MM.1S (cell line): Measurements from ENCODE around the gene HVCN1.

Source experiments
- DNase-seq: peaks from one replicate; pipeline ENCODE4 v3.0.0-alpha.2; 2015
- H2AFZ ChIP-seq: fragments of 300-600 bp; sonication (generic); 2 replicates; pipeline ENCODE4 v1.6.0; 2016; ENCODE audit warnings: antibody characterized with exemption, low read length
- H3F3A ChIP-seq: fragments of 300-600 bp; sonication (generic); 2 replicates; pipeline ENCODE4 v1.6.1; 2016; ENCODE audit warnings: mild to moderate bottlenecking, antibody characterized with exemption, low read length, moderate library complexity, mixed read lengths; ENCODE audit not compliant: insufficient read depth
- H3K27ac ChIP-seq: fragments of 300-600 bp; sonication (generic); 2 replicates; pipeline ENCODE4 v1.5.1; 2016; ENCODE audit warnings: mild to moderate bottlenecking, low read length
- H3K27me3 ChIP-seq: fragments of 300-600 bp; sonication (generic); replicated peaks from 2 replicates; pipeline ENCODE4 v1.6.0; 2016; ENCODE audit warnings: low read length; ENCODE audit not compliant: insufficient read depth
- H3K36me3 ChIP-seq: fragments of 300-600 bp; sonication (generic); replicated peaks from 2 replicates; pipeline ENCODE4 v1.6.1; 2016; ENCODE audit warnings: mild to moderate bottlenecking, low read length, mixed read lengths; ENCODE audit not compliant: insufficient read depth
- H3K4me1 ChIP-seq: fragments of 300-600 bp; sonication (generic); 2 replicates; pipeline ENCODE4 v1.6.1; 2016; ENCODE audit warnings: low read length, mixed read lengths
- H3K4me2 ChIP-seq: fragments of 300-600 bp; sonication (generic); 2 replicates; pipeline ENCODE4 v1.6.0; 2016; ENCODE audit warnings: low read depth, low read length
- H3K4me3 ChIP-seq: fragments of 300-600 bp; sonication (generic); 2 replicates; pipeline ENCODE4 v1.5.1; 2016; ENCODE audit warnings: low read length, mixed read lengths
- H3K79me2 ChIP-seq: fragments of 300-600 bp; sonication (generic); 2 replicates; pipeline ENCODE4 v1.6.1; 2016; ENCODE audit warnings: mixed run types, low read length, mixed read lengths
- H3K9ac ChIP-seq: fragments of 300-600 bp; sonication (generic); 2 replicates; pipeline ENCODE4 v1.6.1; 2016; ENCODE audit warnings: low read length, mixed read lengths
- H3K9me2 ChIP-seq: fragments of 300-600 bp; sonication (generic); replicated peaks from 2 replicates; pipeline ENCODE4 v1.6.1; 2016; ENCODE audit warnings: mild to moderate bottlenecking, low read length, mixed read lengths; ENCODE audit not compliant: insufficient read depth
- H3K9me3 ChIP-seq: fragments of 300-600 bp; sonication (generic); replicated peaks from 2 replicates; pipeline ENCODE4 v1.6.1; 2016; ENCODE audit warnings: mild to moderate bottlenecking, low read length, mixed read lengths; ENCODE audit not compliant: insufficient read depth
- H4K20me1 ChIP-seq: fragments of 300-600 bp; sonication (generic); 2 replicates; pipeline ENCODE4 v1.6.1; 2016; ENCODE audit warnings: mild to moderate bottlenecking, low read length, moderate library complexity, mixed read lengths; ENCODE audit not compliant: insufficient read depth
- EZH2 ChIP-seq: fragments of 300-600 bp; sonication (generic); optimal IDR thresholded peaks from 2 replicates; pipeline ENCODE3; 2017; ENCODE audit warnings: low read depth, mild to moderate bottlenecking, antibody characterized with exemption, low read length, mixed read lengths
- EZH2phosphoT487 ChIP-seq: fragments of 300-600 bp; sonication (generic); IDR thresholded peaks from 2 replicates; pipeline ENCODE4 v1.6.1; 2018; ENCODE audit warnings: antibody characterized with exemption, low read length
- TF ChIP-seq, protein P1 (sequence below): fragments of 300-600 bp; sonication (generic); IDR thresholded peaks from 2 replicates; pipeline ENCODE4 v1.5.1; 2016; ENCODE audit warnings: antibody characterized with exemption, low read length, mixed read lengths

HVCN1 gene

DNA sequence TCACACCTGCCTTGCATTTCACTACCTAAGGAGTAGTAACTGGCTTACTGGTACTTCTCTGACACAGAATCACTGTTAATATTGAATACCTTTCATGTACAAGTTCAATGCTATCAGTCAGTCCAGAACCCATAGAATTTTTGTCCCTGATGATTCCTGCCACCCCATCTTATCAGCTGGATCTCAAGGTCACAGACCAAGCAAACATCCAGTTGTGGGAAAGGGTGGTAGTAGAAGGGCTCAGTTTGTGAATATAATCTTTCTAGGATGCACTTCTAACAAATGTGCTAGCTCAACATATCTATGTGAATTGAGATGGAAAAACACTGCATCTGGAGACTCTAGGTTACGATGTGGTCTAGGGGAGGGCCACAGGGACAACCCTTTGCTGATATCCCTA lies 39.7 kb upstream of the HVCN1 start:
- Histone ChIP-seq H3K79me2 (peaks cover 87% of the 10 kb centered on the region), H3K27ac (peak overlapping the region; percentile 62; the same call in 1 of the 2 replicates), H2AFZ (no peak overlapping the region), H3K4me1 (peaks cover 11% of the 10 kb centered on the region), H3K36me3 (no peaks in the 10 kb centered on the region), H3F3A (0 out of 2 replicates have a peak, but pooled peaks cover 9% of the 10 kb centered on the region), H3K4me2 (no peak overlapping the region), H3K9ac (no peak overlapping the region), H3K9me2 (no peaks in the 10 kb centered on the region), H3K9me3 (no peaks in the 10 kb centered on the region), H4K20me1 (peaks cover 13% of the 10 kb centered on the region; the same call in 1 of the 2 replicates), H3K4me3 (no peak overlapping the region), H3K27me3 (no peaks in the 10 kb centered on the region)
- TF ChIP-seq EZH2 (no peak), EZH2phosphoT487 (no peak)
- TF ChIP-seq, protein P1, sequence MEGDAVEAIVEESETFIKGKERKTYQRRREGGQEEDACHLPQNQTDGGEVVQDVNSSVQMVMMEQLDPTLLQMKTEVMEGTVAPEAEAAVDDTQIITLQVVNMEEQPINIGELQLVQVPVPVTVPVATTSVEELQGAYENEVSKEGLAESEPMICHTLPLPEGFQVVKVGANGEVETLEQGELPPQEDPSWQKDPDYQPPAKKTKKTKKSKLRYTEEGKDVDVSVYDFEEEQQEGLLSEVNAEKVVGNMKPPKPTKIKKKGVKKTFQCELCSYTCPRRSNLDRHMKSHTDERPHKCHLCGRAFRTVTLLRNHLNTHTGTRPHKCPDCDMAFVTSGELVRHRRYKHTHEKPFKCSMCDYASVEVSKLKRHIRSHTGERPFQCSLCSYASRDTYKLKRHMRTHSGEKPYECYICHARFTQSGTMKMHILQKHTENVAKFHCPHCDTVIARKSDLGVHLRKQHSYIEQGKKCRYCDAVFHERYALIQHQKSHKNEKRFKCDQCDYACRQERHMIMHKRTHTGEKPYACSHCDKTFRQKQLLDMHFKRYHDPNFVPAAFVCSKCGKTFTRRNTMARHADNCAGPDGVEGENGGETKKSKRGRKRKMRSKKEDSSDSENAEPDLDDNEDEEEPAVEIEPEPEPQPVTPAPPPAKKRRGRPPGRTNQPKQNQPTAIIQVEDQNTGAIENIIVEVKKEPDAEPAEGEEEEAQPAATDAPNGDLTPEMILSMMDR: no peak
- no peak for DNase-seq

DNA sequence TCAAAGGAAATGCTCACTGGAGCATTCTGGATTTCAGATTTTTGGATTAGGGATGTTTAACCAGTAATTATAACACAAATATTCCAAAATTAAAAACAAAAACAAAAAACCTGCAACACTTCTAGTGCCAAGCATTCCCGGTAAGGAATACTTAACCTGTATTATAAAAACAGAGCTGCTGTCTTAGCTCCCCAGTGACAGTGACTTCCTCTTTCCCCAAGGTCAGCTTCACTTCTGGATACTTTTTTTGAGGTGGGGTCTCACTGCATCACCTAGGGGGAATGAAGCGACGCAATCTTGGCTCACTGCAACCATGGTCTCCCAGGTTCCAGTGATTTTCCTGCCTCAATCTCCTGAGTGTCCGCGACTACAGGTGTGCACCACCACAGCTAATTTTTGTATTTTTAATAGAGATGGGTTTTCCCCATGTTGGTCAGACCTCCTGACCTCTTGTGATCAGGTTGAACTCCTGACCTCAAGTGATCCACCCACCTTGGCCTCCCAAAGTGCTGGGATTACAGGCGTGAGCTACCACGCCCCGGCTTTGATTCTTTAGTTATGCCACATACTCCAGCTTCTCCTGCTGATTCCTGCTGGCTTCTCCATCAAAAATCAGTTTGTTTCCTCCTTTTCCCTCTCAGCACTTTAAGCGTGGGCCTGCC lies 37.9 kb upstream of the HVCN1 start:
- peaks cover 11% of the 10 kb centered on the region for H3K4me1 ChIP-seq

DNA sequence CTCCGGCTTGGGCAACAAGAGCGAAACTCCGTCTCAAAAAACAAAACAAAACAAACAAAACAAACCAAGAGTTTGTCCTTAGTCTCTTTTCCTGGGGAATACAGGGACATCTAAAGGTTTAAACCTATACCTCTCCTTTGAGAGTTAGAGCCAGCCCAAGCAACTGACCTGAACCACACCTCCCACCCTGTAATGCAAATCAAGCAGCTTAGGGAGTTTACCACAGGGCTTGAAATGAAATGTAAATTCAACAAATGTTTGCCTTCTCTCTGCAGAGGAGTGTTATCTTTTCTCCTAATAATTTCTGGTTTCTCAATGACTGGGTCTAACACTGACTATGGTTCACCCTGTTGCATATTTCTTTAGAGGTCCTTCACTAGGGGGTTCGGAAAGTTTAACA lies 37.1 kb upstream of the HVCN1 start:
- Histone ChIP-seq H3K4me3 (no peak overlapping the region), H3F3A (0 out of 2 replicates have a peak, but pooled peaks cover 9% of the 10 kb centered on the region), H4K20me1 (peaks cover 10% of the 10 kb centered on the region; the same call in 1 of the 2 replicates), H3K4me2 (no peak overlapping the region), H3K27me3 (no peaks in the 10 kb centered on the region), H3K27ac (no peak overlapping the region), H3K9ac (no peak overlapping the region), H2AFZ (no peak overlapping the region), H3K36me3 (no peaks in the 10 kb centered on the region; the same call in 1 of the 2 replicates), H3K4me1 (peaks cover 11% of the 10 kb centered on the region), H3K9me2 (no peaks in the 10 kb centered on the region), H3K9me3 (no peaks in the 10 kb centered on the region), H3K79me2 (peaks cover 71% of the 10 kb centered on the region)
- DNase-seq: no peak
- TF ChIP-seq EZH2phosphoT487 (no peak), EZH2 (no peak)
- TF ChIP-seq, protein P1: no peak

More for the DNA sequence above, 37.9 kb upstream of the HVCN1 start:
- Histone ChIP-seq H4K20me1 (peaks cover 10% of the 10 kb centered on the region; the same call in 1 of the 2 replicates), H3K27me3 (no peaks in the 10 kb centered on the region), H3K9me3 (no peaks in the 10 kb centered on the region), H3K4me2 (no peak overlapping the region), H3K79me2 (peaks cover 74% of the 10 kb centered on the region), H3K27ac (peak overlapping the region; percentile 50; the same call in 1 of the 2 replicates), H2AFZ (no peak overlapping the region), H3F3A (0 out of 2 replicates have a peak, but pooled peaks cover 9% of the 10 kb centered on the region), H3K36me3 (no peaks in the 10 kb centered on the region; the same call in 1 of the 2 replicates), H3K9me2 (no peaks in the 10 kb centered on the region), H3K9ac (no peak overlapping the region), H3K4me3 (no peak overlapping the region)
- TF ChIP-seq, protein P1: no peak
- TF ChIP-seq EZH2phosphoT487: no peak
- no peak for TF ChIP-seq EZH2
- DNase-seq: no peak
